Activated B cell treated with CpG ODN at 0.5 μM for 24 hours (primary cell): Measurements from ENCODE around the gene CATSPER3. TPM values are rescaled to one million over a fixed set of nuclear protein-coding genes. Genes with fewer than 3 reads are reported as not detected.

ENCODE experiments used
- ATAC-seq: fragments of 200-7000 bp; cut with Tn5 transposase; one replicate; pipeline ENCODE4 v1.10.0; 2021; ENCODE audit warnings: low read depth, mild to moderate bottlenecking, moderate library complexity
- CTCF ChIA-PET: fragments of 350-600 bp; sonication (Branson Sonifier 250); formaldehyde crosslinking; loops from one replicate; lab custom pipeline; 2021; ENCODE audit warnings: antibody characterized with exemption; lab: Charles Lee
- POLR2A ChIA-PET: fragments of 350-600 bp; sonication (Branson Sonifier 250); formaldehyde crosslinking; loops from one replicate; lab custom pipeline; 2021; ENCODE audit warnings: antibody characterized with exemption; lab: Charles Lee
- DNase-seq: peaks from one replicate; pipeline ENCODE4 v3.0.0; 2022
- H3K27ac Mint-ChIP-seq: one replicate; pipeline ENCODE4 v1.8.0; 2020; ENCODE audit warnings: mixed read lengths
- H3K27me3 Mint-ChIP-seq: one replicate; pipeline ENCODE4 v1.8.0; 2021; ENCODE audit warnings: mixed read lengths
- H3K36me3 Mint-ChIP-seq: one replicate; pipeline ENCODE4 v1.8.0; 2021; ENCODE audit warnings: low read depth, mixed read lengths
- H3K4me1 Mint-ChIP-seq: one replicate; pipeline ENCODE4 v1.8.0; 2021; ENCODE audit warnings: mixed read lengths
- H3K4me3 Mint-ChIP-seq: one replicate; pipeline ENCODE4 v1.8.0; 2020; ENCODE audit warnings: mild to moderate bottlenecking, mixed read lengths
- H3K9me3 Mint-ChIP-seq: one replicate; pipeline ENCODE4 v1.8.0; 2020; ENCODE audit warnings: mixed read lengths
- CTCF ChIP-seq: fragments of 200-600 bp; IDR thresholded peaks from one replicate; pipeline ENCODE4 v1.8.0; 2022; ENCODE audit warnings: antibody characterized with exemption, mild to moderate bottlenecking
- intact Hi-C: fragments of 100-400 bp; cut with micrococcal nuclease; formaldehyde crosslinking; loops from one replicate; pipeline ENCODE4 v1.15.1; 2024
- total RNA-seq: library from RNA; stranded (reverse); gene quantifications from 2 replicates; pipeline ENCODE4 v1.2.3, GENCODE V29; 2022

CATSPER3 gene
- total RNA-seq, 1 donor from 2014 or later, result 0.95 TPM

DNA sequence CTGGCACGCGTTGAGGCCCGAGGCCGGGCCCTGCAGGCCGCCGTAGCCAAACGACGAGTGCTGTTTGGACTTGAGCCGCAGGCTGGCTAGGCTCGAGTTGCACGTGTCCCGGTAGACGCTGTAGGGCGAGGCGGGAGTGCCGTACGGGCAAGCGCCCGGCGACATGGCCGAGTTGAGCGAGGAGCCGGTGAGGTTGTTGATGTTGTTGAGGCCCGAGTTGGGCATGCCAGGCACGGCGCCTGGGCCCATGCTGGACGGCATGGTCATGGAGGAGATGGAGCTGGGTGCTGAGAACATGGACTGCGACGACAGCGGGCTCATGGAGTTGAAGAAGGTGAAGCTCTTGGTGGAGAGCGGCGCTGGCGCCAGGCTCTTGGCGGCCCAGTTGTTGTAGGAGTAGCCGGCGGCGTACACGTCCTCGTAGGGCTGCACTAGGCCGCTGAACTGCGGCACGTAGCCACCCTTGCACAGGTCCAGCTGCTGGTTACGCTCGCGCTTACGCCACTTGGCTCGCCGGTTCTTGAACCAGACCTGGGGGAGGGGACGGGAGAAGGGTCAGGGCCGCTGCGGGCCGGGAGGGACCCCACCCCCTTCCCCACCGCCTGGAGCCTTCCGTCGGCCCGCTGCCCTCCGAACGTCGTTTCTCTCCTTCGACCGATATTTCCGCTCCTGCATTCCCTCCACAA is 61.2 kb downstream of the CATSPER3 start:
- ChIA-PET POLR2A (no interaction called here), CTCF (no interaction called here)
- TF ChIP-seq CTCF, result no peak
- no peak for DNase-seq
- Mint-ChIP-seq H3K36me3 (no peaks in the 10 kb centered on the region), H3K4me3 (peak overlapping the region; percentile 28), H3K4me1 (peaks cover 37% of the 10 kb centered on the region), H3K27ac (peak overlapping the region; percentile 57), H3K9me3 (peaks cover 5% of the 10 kb centered on the region), H3K27me3 (peaks cover 54% of the 10 kb centered on the region)
- intact Hi-C loops, result no loop called here
- ATAC-seq, result no peak

DNA sequence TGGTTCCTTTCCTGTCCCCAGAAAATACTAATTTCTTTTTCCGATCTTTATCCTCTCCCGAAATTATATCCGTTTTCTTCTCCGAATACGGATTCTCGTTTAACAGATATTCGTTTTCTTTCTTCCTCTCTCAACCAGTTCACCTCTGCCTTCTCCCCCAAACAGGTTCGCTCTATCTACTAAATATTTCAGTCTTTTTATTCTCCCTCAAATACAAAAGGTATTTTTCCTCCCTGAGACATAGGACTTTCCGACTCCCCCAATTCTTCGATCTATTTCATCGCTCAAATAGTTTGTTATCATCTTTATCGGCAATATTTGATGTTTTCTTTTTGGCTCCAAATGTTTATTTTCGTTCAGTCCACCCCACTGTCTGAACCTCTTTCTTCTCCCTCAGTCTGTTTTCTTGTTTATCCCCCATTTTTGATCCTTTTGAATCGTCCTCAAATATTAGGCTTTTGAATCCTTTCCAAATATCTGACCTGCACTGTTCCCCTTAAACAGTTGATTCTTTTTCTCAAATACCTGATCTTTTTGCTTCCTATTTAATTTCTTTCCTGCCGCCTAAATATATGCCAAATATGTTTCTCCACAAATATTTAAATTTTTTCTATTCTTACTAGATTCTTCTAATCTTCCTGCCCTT is 61.9 kb downstream of the CATSPER3 start:
- Mint-ChIP-seq H3K4me1 (peaks cover 39% of the 10 kb centered on the region), H3K27me3 (peaks cover 56% of the 10 kb centered on the region), H3K9me3 (peaks cover 5% of the 10 kb centered on the region), H3K27ac (peak overlapping the region; percentile 57), H3K36me3 (no peaks in the 10 kb centered on the region), H3K4me3 (peak overlapping the region; percentile 5)
- intact Hi-C loops, result loop anchor here (5.0 kb wide), 2 partner anchors 163 to 463 kb away; no protein-coding TSS in a partner anchor
- ChIA-PET POLR2A (interaction anchor here (2.0 kb wide), 1 partner anchor 23 kb away, joined by 8 read pairs; no protein-coding TSS in a partner anchor), CTCF (no interaction called here)
- ATAC-seq, result no peak
- DNase-seq, result no peak
- no peak for TF ChIP-seq CTCF

DNA sequence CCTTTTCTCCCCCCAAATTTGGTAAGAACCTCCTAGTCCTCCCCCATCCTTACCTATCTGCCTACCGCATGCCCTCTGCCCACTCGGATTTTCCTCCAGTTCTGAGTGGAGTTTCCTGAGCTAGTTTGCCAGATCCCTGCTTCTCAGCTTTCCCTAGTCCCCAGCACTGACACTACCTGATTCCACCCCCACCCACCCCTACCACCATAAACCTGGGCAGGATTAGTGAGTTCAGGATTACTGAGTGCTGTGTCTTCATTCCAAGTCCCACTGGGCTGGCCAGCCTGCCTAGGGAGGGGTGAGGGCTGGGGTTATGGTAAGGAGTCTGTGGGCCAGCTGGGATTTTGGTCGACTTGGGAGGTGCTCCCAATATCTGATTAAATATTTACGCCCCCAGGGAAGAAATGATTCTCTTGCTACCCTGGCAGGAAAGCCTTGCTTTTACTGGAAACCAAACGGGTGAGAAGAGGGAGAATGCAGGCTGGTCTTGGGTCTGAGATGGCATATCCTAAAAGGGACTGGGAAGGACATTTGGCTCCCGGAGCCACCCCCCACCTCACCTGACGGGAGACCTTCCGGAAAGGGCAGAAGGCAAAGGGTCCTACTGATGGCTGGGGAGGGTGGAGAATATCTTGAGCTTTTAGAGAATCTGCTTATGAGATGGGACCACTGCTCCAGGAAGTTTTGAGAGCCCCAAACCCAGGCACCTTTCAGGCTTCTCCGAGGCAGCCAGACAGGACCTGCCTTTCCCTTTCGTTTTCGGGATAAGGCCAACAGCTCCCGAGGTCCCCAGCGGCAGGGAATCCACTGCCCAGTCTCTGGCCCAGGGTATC is 62.6 kb downstream of the CATSPER3 start:
- H3K4me1 Mint-ChIP-seq, result peaks cover 43% of the 10 kb centered on the region

DNA sequence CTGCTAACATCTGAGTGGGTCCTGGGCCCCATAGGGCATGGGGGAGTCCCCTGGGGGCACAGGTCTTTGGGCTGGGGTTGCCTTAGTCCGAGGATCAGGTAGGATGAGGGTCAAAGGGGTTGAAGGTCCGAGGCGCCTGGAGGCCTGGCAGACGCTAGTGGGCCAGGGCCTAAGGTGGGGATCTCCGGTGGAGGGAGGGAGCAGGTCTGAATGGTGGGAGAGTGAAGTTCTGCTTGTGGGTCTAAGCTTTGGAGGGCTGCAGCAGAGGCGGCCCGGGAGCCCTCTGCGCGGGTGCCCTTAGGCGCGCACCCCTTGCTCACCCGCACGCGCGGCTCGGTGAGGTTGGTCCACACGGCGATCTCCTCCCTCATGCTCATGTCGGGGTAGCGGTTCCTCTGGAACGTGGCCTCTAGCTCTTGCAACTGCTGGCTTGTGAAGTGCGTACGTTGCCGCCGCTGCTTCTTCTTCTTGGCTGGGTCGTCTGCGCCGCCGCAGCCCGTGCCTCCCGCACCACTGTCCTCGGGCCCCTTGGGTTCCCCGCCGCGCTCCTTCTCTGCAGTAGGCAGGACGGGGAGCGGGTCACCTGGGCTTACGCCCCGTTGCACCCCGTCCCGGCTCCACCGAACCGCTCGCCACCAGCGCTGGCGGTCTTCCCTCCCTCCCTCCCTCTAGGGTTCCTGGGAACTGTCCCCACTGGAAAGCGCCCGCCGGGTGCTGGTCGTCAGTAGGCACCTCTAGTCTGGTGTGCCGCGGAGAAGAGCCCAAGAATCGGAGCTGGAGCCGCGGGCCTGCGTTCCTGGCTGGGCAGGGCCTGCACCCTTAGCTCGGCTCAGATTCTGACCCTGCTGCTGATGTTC is 63.5 kb downstream of the CATSPER3 start:
- peaks cover 58% of the 10 kb centered on the region for H3K27me3 Mint-ChIP-seq
- peaks cover 43% of the 10 kb centered on the region for H3K4me1 Mint-ChIP-seq
- intact Hi-C loops, result loop anchor here (1.0 to 5.0 kb wide), 3 partner anchors 8 to 461 kb away; no protein-coding TSS in a partner anchor
- DNase-seq (no peak), ATAC-seq (peak; percentile 22)
- peaks cover 5% of the 10 kb centered on the region for H3K9me3 Mint-ChIP-seq
- H3K27ac Mint-ChIP-seq, result no peak overlapping the region
- CTCF ChIA-PET, result no interaction called here
- POLR2A ChIA-PET, result interaction anchor here (0.9 to 2.0 kb wide), 2 partner anchors 17 to 22 kb away, joined by 4 to 8 read pairs; no protein-coding TSS in a partner anchor
- no peak for TF ChIP-seq CTCF
- peak overlapping the region; percentile 53 for H3K4me3 Mint-ChIP-seq
- no peaks in the 10 kb centered on the region for H3K36me3 Mint-ChIP-seq

More for the DNA sequence above, 62.6 kb downstream of the CATSPER3 start:
- intact Hi-C loops, result loop anchor here (5.0 kb wide), 2 partner anchors 162 to 462 kb away; no protein-coding TSS in a partner anchor
- DNase-seq (no peak), ATAC-seq (no peak)
- Mint-ChIP-seq H3K9me3 (peaks cover 5% of the 10 kb centered on the region), H3K27me3 (peaks cover 61% of the 10 kb centered on the region), H3K4me3 (peak overlapping the region; percentile 53), H3K27ac (peak overlapping the region; percentile 12), H3K36me3 (no peaks in the 10 kb centered on the region)
- ChIA-PET POLR2A (interaction anchor here (0.9 to 2.0 kb wide), 2 partner anchors 18 to 23 kb away, joined by 4 to 8 read pairs; no protein-coding TSS in a partner anchor), CTCF (no interaction called here)
- no peak for TF ChIP-seq CTCF
